Right lobe of liver (tissue), 6 donors: Measurements from ENCODE around the gene ROGDI. TPM values are rescaled to one million over a fixed set of nuclear protein-coding genes. Genes with fewer than 3 reads are reported as not detected.

Experiments
- ATAC-seq, 4 donors: fragments of 200-7000 bp; cut with Tn5 transposase; one replicate each; pipeline ENCODE4 v1.9.1; 2020; ENCODE audit warnings: mild to moderate bottlenecking in 4 of 4, moderate library complexity in 4 of 4
- DNase-seq, 3 donors: peaks; one replicate each; pipeline ENCODE4 v3.0.0-alpha.2; 2020
- H3K27ac ChIP-seq, 3 donors: fragments of 200-600 bp; one replicate each; pipeline ENCODE4 v1.8.0; 2022
- H3K27me3 ChIP-seq, 2 donors: fragments of 200-600 bp; one replicate each; pipeline ENCODE4 v1.8.0; 2022
- H3K36me3 ChIP-seq, 4 donors: fragments of 200-600 bp; sonication (generic) in 1 of 4; one replicate each; pipeline versions ENCODE4 v1.5.1 to v1.8.0; 2017 to 2022; ENCODE audit warnings: control low read depth in 1 of 4
- H3K4me1 ChIP-seq, 4 donors: fragments of 200-600 bp; sonication (generic) in 1 of 4; one replicate each; pipeline versions ENCODE4 v1.5.1 to v1.8.0; 2017 to 2022; ENCODE audit warnings: control low read depth in 1 of 4
- H3K4me3 ChIP-seq, 3 donors: fragments of 200-600 bp; one replicate each; pipeline ENCODE4 v1.8.0; 2022
- H3K9me3 ChIP-seq, 4 donors: fragments of 200-600 bp; sonication (generic) in 1 of 4; one replicate each; pipeline versions ENCODE4 v1.5.1 to v1.8.0; 2017 to 2022; ENCODE audit warnings: control low read depth in 1 of 4
- CTCF ChIP-seq, 4 donors: fragments of 200-600 bp in 3 of 4; fragments of 450-650 bp in 1 of 4; IDR thresholded peaks; one replicate each; pipeline versions ENCODE4 v1.5.1 to v1.8.0; 2016 to 2022; ENCODE audit warnings: antibody characterized with exemption in 4 of 4, mild to moderate bottlenecking in 2 of 4
- POLR2A ChIP-seq: fragments of 450-650 bp; IDR thresholded peaks from one replicate; pipeline ENCODE4 v1.6.1; 2017; ENCODE audit warnings: antibody characterized with exemption, mild to moderate bottlenecking
- WGBS: methylation state at CpG from one replicate; pipeline ENCODE4 v1.1.6; 2018; ENCODE audit warnings: low coverage, low lambda C conversion rate; ENCODE audit not compliant: insufficient coverage; ENCODE audit errors: missing lambda C conversion rate; 5-methylcytosine and 5-hydroxymethylcytosine counted together
- intact Hi-C, 2 donors: fragments of 100-400 bp; cut with DNase I; formaldehyde crosslinking; loops; one replicate each; pipeline versions ENCODE4 v1.11.2 to v1.14.1; 2022
- total RNA-seq, 6 experiments: library from RNA; depleted of rRNA in 2 of 6; stranded (reverse); fragments of >200 nt in 2 of 6; fragmentation: NEBNext Ultra II Directional in 3 of 6; extraction: Animal tissue kit (Norgen Biotek cat#: 25700) in 3 of 6; gene quantifications; one replicate each; pipeline versions ENCODE4 v1.1.0 to v1.2.4, GENCODE V29; 2016 to 2023
- donor health status: DM: no; HTN: yes; CAD: no.
- donor health status: DM: no; HTN: no; CAD: no.
- donor health status: DM: no; HTN: no; CAD: no.
- donor health status: DM: no; HTN: yes; CAD: no.
- donor health status: DM: no; HTN: yes; CAD: no.

The ROGDI gene
- total RNA-seq, 6 experiments from 2014 or later: 8.3 to 24.2 (median 14.0) TPM

GRCh38 chr16:4778050-4778392 lies 24.4 kb downstream of the ROGDI start:
- TF ChIP-seq POLR2A (no peak), CTCF (IDR thresholded peaks at IDR 0.05) (no peak)
- WGBS: 78% methylated on average over 3 of the region's 5 CpGs
- no peak overlapping the region for H3K27ac ChIP-seq
- DNase-seq (no peak), ATAC-seq (no peak)
- H3K4me1 ChIP-seq: no peaks in the 10 kb centered on the region
- H3K36me3 ChIP-seq: no peaks in the 10 kb centered on the region
- no peaks in the 10 kb centered on the region for H3K9me3 ChIP-seq
- no peak overlapping the region for H3K4me3 ChIP-seq
- no peaks in the 10 kb centered on the region for H3K27me3 ChIP-seq
- intact Hi-C loops: no loop called here

GRCh38 chr16:4777339-4778049 lies 24.9 kb downstream of the ROGDI start:
- no peaks in the 10 kb centered on the region for H3K9me3 ChIP-seq
- H3K27me3 ChIP-seq: no peaks in the 10 kb centered on the region
- H3K4me1 ChIP-seq: no peaks in the 10 kb centered on the region
- no peak overlapping the region for H3K4me3 ChIP-seq
- no peak for ATAC-seq
- TF ChIP-seq POLR2A (no peak), CTCF (IDR thresholded peaks at IDR 0.05) (no peak)
- no peaks in the 10 kb centered on the region for H3K36me3 ChIP-seq
- intact Hi-C loops: no loop called here
- WGBS: 100% methylated on average over 3 of the region's 17 CpGs
- DNase-seq: no peak
- no peak overlapping the region for H3K27ac ChIP-seq

GRCh38 chr16:4776141-4776705 lies 26.2 kb downstream of the ROGDI start:
- Histone ChIP-seq H3K9me3 (no peaks in the 10 kb centered on the region), H3K4me1 (no peaks in the 10 kb centered on the region), H3K27ac (no peak overlapping the region), H3K36me3 (no peaks in the 10 kb centered on the region), H3K4me3 (no peak overlapping the region), H3K27me3 (no peaks in the 10 kb centered on the region)
- ATAC-seq (no peak), DNase-seq (no peak)
- intact Hi-C loops: no loop called here
- 100% methylated on average over 1 of the region's 2 CpGs for WGBS
- TF ChIP-seq CTCF (IDR thresholded peaks at IDR 0.05): no peak
- no peak for TF ChIP-seq POLR2A

- no peaks in the 10 kb centered on the region for H3K27me3 ChIP-seq
- DNase-seq (no peak), ATAC-seq (no peak)
- intact Hi-C loops: no loop called here
- no peak for TF ChIP-seq CTCF (IDR thresholded peaks at IDR 0.05)
- no peak for TF ChIP-seq POLR2A
- H3K36me3 ChIP-seq: no peaks in the 10 kb centered on the region
- no peak overlapping the region for H3K4me3 ChIP-seq
- WGBS: no CpG with 5 or more reads among the region's 13 CpGs
- H3K27ac ChIP-seq: no peak overlapping the region
- H3K9me3 ChIP-seq: no peaks in the 10 kb centered on the region
- H3K4me1 ChIP-seq: no peaks in the 10 kb centered on the region
Measured at GRCh38 chr16:4775005-4775404, 27.4 kb downstream of the ROGDI start.
